ENCODE results near the gene RRP1B. TPM values are rescaled to one million over a fixed set of nuclear protein-coding genes. Genes with fewer than 3 reads are reported as not detected.

Gene RRP1B
- 16.9 and 20.3 TPM in 2 replicates for total RNA-seq
- 11.7 and 17.7 TPM in 2 replicates for polyA plus RNA-seq
- 12.0 and 17.3 TPM in 2 replicates for polyA plus RNA-seq (2012)
- polyA minus RNA-seq (ENCODE audit: low replicate concordance), result 11.5 and 20.2 TPM in 2 replicates

GRCh38 chr21:43659136-43660000 is at the start of gene RRP1B, which contains the start of gene HSF2BP:
Gene RRP1B, plus strand, starts transcription at chr21:43659560. Its CDS starts 105 bp downstream, at chr21:43659665.
Gene HSF2BP, minus strand, starts transcription at chr21:43659488. Its CDS starts 1,392 bp downstream, at chr21:43658096.
- H3K4me1 ChIP-seq (ENCODE audit: control insufficient read depth, extremely low read depth, insufficient read depth, low read length), result peaks cover 6% of the 10 kb centered on the region
- no peaks in the 10 kb centered on the region for H3K36me3 ChIP-seq (ENCODE audit: control insufficient read depth, insufficient read depth, low read length)
- H3K9ac ChIP-seq (ENCODE audit: insufficient read depth, low read length), result peak within 1 kb of the TSS; percentile 87
- peak within 1 kb of the TSS; percentile 92 for H3K4me2 ChIP-seq (ENCODE audit: extremely low read depth, insufficient read depth, low read length)
- H3K4me3 ChIP-seq (replicated peaks in 1 of 4; ENCODE audit: control extremely low read depth in 1 of 4, insufficient read depth in 1 of 4, low read depth in 3 of 4, low read length in 4 of 4), result peak within 1 kb of the TSS; percentile 88 to 94 (median 91)
- H4K20me1 ChIP-seq (ENCODE audit: control insufficient read depth, extremely low read depth, insufficient read depth, low read length), result no peaks in the 10 kb centered on the region
- peak; percentile 84 to 85 for DNase-seq (ENCODE audit: low read depth in 2 of 2)
- H2AFZ ChIP-seq (ENCODE audit: low read length), result peak within 1 kb of the TSS; percentile 89
- no peaks in the 10 kb centered on the region for H3K9me3 ChIP-seq (ENCODE audit: control insufficient read depth, insufficient read depth, low read depth, low read length)
- peak within 1 kb of the TSS; percentile 87 for H3K27ac ChIP-seq (ENCODE audit: insufficient read depth, low read length)
- peaks cover 25% of the 10 kb centered on the region for H3K79me2 ChIP-seq (ENCODE audit: control insufficient read depth, insufficient read depth, low read length)
- TF ChIP-seq EZH2 (IDR thresholded peaks at IDR 0.05; ENCODE audit: low read length, missing control alignments) (no peak), CTCF (conservative IDR thresholded peaks at IDR 0.05 in 1 of 2, IDR thresholded peaks at IDR 0.05 in 1 of 2; ENCODE audit: low read depth in 1 of 2, low read length in 2 of 2) (no peak)
- no peaks in the 10 kb centered on the region for H3K27me3 ChIP-seq (ENCODE audit: control insufficient read depth, insufficient read depth, low read length)

- Histone ChIP-seq H3K79me2 (ENCODE audit: control insufficient read depth, insufficient read depth, low read length) (no peaks in the 10 kb centered on the region), H3K4me3 (replicated peaks in 1 of 4; ENCODE audit: control extremely low read depth in 1 of 4, insufficient read depth in 1 of 4, low read depth in 3 of 4, low read length in 4 of 4) (no peak overlapping the region), H3K27me3 (ENCODE audit: control insufficient read depth, insufficient read depth, low read length) (no peaks in the 10 kb centered on the region), H4K20me1 (ENCODE audit: control insufficient read depth, extremely low read depth, insufficient read depth, low read length) (no peaks in the 10 kb centered on the region), H3K9ac (ENCODE audit: insufficient read depth, low read length) (no peak overlapping the region), H3K27ac (ENCODE audit: insufficient read depth, low read length) (no peak overlapping the region), H3K9me3 (ENCODE audit: control insufficient read depth, insufficient read depth, low read depth, low read length) (no peaks in the 10 kb centered on the region), H2AFZ (ENCODE audit: low read length) (peak overlapping the region; percentile 27), H3K36me3 (ENCODE audit: control insufficient read depth, insufficient read depth, low read length) (no peaks in the 10 kb centered on the region), H3K4me1 (ENCODE audit: control insufficient read depth, extremely low read depth, insufficient read depth, low read length) (peaks cover 3% of the 10 kb centered on the region), H3K4me2 (ENCODE audit: extremely low read depth, insufficient read depth, low read length) (peak overlapping the region; percentile 70)
- DNase-seq (ENCODE audit: low read depth in 2 of 2), result peak in 1 of 2 donors; percentile 90
- TF ChIP-seq CTCF (conservative IDR thresholded peaks at IDR 0.05 in 1 of 2, IDR thresholded peaks at IDR 0.05 in 1 of 2; ENCODE audit: low read depth in 1 of 2, low read length in 2 of 2), result peak; percentile 87 to 93
- no peak for TF ChIP-seq EZH2 (IDR thresholded peaks at IDR 0.05; ENCODE audit: low read length, missing control alignments)
Observed at GRCh38 chr21:43611598-43612369, 47.6 kb upstream of the RRP1B start.
